Cardiac fibroblast (primary cell): ENCODE results near the gene ASH1L.

Source experiments
- DNase-seq, 2 donors: peaks; one replicate each; pipeline versions ENCODE4 v3.0.0 to v3.0.0-alpha.2; 2010; ENCODE audit warnings: low read depth in 2 of 2
- H3K4me3 ChIP-seq, 2 donors: replicated peaks in 1 of 2; 1 replicate in 1 of 2; 2 replicates in 1 of 2; pipeline ENCODE4 v1.5.1; 2011; ENCODE audit warnings: low read depth in 2 of 2, low read length in 2 of 2, mild to moderate bottlenecking in 2 of 2, moderate library complexity in 1 of 2
- TF ChIP-seq, protein P1 (sequence below): IDR thresholded peaks from one replicate; pipeline ENCODE4 v1.5.1; 2011; ENCODE audit warnings: low read depth, mild to moderate bottlenecking, low read length, inconsistent platforms

Gene ASH1L

DNA sequence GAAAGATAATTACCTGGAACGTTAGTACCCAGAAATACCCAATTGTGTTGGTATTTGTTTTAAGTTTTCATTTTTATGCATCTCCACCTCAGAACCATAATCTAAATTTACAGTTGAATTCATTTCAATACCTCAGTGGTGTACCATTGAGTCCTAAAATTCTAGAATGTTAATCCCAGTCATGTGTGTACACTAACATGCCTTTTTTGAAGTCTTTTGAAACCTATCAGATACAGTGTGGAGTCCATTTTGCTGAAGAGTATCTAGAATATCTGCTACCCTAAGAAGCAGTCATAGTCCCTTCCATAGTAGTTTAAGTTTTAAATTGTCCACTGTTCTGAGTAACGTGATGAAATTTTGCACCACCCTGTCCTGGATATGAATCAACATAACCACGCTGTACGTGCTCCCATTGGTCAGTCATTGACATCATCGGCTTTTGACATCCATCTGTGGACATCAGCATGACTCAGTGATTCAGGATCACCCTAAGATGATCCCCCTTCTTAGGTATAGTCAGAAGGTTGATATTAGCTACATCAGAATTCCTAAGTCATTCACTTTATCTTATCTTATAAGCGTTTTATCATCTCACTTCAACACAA is 7.5 kb upstream of the ASH1L start:
- TF ChIP-seq, protein P1, sequence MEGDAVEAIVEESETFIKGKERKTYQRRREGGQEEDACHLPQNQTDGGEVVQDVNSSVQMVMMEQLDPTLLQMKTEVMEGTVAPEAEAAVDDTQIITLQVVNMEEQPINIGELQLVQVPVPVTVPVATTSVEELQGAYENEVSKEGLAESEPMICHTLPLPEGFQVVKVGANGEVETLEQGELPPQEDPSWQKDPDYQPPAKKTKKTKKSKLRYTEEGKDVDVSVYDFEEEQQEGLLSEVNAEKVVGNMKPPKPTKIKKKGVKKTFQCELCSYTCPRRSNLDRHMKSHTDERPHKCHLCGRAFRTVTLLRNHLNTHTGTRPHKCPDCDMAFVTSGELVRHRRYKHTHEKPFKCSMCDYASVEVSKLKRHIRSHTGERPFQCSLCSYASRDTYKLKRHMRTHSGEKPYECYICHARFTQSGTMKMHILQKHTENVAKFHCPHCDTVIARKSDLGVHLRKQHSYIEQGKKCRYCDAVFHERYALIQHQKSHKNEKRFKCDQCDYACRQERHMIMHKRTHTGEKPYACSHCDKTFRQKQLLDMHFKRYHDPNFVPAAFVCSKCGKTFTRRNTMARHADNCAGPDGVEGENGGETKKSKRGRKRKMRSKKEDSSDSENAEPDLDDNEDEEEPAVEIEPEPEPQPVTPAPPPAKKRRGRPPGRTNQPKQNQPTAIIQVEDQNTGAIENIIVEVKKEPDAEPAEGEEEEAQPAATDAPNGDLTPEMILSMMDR, result no peak
- H3K4me3 ChIP-seq, result no peak overlapping the region
- peak; percentile 70 to 95 for DNase-seq

DNA sequence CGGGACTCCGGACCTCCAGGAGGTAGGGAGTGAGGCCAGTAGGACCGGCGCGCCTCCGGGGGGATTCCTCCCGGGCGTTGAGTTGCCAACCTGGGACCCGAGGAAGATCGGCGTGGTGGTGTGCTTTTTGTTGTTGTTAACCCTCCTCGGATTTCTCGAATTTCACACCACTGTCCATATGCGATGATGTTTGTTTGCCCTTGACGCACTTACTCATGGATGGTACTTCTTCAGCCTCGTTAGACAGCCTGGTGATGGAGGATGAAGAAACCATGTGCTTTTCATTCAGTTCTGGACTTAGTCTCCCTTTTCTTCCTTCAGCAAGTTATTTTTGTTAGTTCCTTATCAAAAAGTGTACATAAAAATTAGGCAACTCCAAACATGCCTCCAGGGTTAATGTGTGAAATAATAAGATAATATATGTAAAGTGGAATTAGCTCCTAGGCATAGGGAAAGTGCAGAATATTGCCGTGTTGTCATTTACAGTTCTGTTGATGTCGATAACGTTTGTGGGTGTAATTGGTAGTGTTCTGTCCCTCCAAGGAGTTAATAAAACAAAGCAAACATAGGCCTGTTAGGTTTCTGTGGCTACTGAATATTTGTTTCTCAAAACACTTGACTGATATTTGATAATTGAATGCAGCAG is 897 bp upstream of the ASH1L start:
- DNase-seq, result peak in 1 of 2 donors; percentile 18
- peak overlapping the region; percentile 89 to 92 for H3K4me3 ChIP-seq

DNA sequence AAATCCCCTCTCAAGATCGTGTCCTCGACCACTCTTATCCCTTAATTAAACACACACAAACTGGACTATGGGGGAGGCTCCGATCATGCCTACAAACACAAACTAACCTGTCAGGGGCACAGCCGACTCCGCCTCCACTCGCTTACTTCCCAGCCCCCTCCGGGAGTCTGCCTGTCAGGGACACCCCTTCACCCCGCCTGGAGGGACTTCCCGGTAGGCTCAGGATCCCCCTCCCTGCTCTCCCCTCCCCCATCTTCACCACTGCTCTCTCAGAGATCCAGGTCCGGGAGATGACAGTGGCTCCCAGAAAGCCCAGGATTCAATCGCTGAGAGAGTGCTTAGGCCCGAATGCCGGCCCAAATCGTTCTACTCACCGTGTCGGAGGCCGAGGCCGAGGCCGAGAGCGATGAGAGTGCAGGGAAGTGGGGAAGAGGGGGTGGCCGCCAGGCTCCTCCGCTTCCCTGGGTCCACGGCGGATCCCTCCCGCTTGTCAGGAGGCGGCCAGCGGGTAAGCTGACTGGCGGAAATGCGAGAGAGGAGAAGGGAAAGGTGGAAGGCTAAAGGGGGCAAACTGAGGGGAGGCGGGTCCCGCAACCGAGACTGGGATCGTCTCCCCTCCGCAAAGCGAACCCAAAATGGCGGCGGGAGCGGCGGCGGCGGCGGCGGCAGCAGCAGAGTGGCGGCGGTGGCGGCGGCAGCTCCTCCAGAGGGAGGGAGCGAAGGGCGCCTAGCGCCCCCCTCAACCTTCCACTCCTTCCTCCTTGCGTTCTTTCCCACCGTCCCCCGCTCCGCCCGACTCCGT is 623 bp downstream of the ASH1L start:
- DNase-seq, result peak in 1 of 2 donors; percentile 18
- peak overlapping the region; percentile 89 to 92 for H3K4me3 ChIP-seq

DNA sequence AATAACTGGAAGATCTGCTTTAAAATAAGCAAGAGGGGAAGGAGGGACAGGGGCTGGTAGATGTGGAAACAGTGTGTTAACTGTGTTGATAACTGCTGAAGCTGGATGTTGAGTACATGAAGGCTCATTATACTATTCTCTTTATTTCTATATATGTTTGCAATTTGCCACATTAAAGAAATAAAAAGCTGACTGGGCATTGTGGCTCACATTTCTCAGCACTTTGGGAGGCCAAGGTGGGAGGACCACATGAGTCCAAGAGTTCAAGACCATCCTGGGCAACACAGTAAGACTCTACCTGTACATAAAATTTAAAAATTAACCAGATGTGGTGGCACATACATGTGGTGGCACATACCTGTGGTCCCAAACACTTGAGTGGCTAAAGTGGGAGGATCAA is 6.7 kb downstream of the ASH1L start:
- DNase-seq, result no peak
- TF ChIP-seq, protein P1, result no peak
- H3K4me3 ChIP-seq, result no peak overlapping the region

DNA sequence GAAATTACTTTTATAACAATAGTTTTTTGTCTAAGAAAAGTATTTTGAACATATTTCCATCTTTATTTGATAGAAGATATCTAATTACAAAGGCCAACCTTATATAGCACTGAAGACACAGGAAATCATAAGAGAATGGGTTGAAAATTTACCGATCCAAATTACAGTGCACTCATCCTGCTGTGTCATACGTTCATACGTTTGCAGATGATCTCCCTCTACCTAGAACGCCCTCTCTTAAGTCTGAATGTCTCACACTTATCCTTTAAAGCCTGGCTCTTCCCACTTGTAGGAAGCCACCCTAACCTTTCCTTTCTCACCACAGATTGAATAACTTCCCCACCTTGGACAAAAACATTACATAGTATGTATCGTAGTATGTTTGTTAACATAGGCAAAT is 9.3 kb downstream of the ASH1L start:
- H3K4me3 ChIP-seq, result no peak overlapping the region
- TF ChIP-seq, protein P1, result no peak
- no peak for DNase-seq

DNA sequence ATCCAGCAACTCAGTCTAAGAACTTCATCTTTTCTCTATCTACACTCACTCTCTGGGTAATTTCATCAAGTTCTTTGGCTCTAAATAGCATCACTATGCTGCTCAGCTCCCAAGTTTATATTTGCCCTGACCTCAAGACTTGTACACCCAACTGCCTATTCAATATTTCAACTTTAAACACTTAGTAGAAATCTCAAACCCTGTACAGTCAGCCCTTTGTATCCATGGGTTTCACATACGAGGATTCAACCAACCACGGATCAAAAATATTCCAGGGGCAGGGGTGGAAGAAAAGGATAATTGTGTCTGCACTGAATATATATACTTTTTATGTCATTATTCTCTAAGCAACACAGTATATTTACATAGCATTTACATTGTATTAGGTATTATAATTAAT is 13.9 kb downstream of the ASH1L start:
- DNase-seq, result no peak
- TF ChIP-seq, protein P1, result no peak
- no peak overlapping the region for H3K4me3 ChIP-seq

DNA sequence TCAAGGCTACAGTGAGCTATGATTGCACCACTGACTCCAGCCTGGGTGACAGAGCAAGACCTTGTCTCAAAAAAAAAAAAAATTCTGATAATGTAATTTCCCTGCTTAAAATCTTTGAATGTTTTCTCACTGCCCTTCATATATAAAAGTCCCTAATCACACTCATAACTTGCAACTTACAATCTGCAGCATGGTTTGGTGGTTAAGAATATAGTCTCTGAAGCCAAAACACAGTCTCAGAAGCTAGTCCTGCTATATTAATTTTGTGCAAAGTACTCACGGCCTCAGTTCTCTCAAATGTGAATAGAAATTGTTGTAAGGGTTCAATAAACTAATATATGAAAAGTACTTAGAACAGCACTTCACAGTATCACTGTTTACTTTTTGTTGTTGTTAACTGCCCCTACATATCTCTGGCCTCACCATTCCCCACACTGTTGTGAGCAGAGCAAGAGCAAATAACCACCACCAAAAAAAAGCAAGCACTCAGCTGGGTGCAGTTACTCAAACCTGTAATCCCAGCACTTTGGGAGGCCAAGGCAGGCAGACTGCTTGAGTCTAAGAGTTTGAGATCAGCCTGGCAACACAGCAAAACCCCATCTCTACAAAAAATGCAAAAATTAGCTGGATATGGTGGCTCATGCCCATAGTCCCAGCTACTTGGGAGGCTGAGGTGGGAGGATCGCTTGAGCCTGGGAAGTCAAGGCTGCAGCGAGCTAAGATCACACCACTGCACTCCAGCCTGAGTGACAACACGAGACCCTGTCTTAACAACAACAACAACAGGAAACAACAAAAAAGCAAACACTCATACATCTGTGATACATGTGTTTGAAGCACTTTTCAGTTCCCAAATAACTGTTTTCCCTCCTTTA is 22.4 kb downstream of the ASH1L start:
- TF ChIP-seq, protein P1, result no peak
- DNase-seq, result no peak
- no peak overlapping the region for H3K4me3 ChIP-seq
